GM23248 (cell line): ENCODE data around the gene LNX2. TPM values are rescaled to one million over a fixed set of nuclear protein-coding genes. Genes with fewer than 3 reads are reported as not detected.

Source experiments
- DNase-seq: peaks from one replicate; pipeline ENCODE4 v3.0.0-alpha.2; 2015
- H2AFZ ChIP-seq: fragments of 200-600 bp; sonication (generic); 2 replicates; pipeline ENCODE4 v1.6.1; 2016; ENCODE audit warnings: antibody characterized with exemption
- H3F3A ChIP-seq: fragments of 200-600 bp; sonication (generic); 2 replicates; pipeline ENCODE4 v1.6.1; 2016; ENCODE audit warnings: mild to moderate bottlenecking, antibody characterized with exemption, mixed run types; ENCODE audit not compliant: insufficient read depth
- H3K27ac ChIP-seq: fragments of 200-600 bp; sonication (generic); 2 replicates; pipeline ENCODE4 v1.5.1; 2016; ENCODE audit warnings: mild to moderate bottlenecking
- H3K27me3 ChIP-seq: fragments of 200-600 bp; sonication (generic); replicated peaks from 2 replicates; pipeline ENCODE4 v1.6.1; 2016; ENCODE audit warnings: mild to moderate bottlenecking; ENCODE audit not compliant: insufficient read depth
- H3K36me3 ChIP-seq: fragments of 200-600 bp; sonication (generic); 2 replicates; pipeline ENCODE4 v1.6.1; 2016; ENCODE audit warnings: low read depth, mild to moderate bottlenecking
- H3K4me1 ChIP-seq: fragments of 200-600 bp; sonication (generic); 2 replicates; pipeline ENCODE4 v1.6.1; 2016; ENCODE audit warnings: mild to moderate bottlenecking; ENCODE audit not compliant: insufficient read depth
- H3K4me2 ChIP-seq: fragments of 200-600 bp; sonication (generic); one replicate; pipeline ENCODE4 v1.6.1; 2016; ENCODE audit warnings: mild to moderate bottlenecking; ENCODE audit not compliant: unreplicated experiment
- H3K4me3 ChIP-seq: fragments of 200-600 bp; sonication (generic); 2 replicates; pipeline ENCODE4 v1.5.1; 2016; ENCODE audit warnings: mild to moderate bottlenecking
- H3K79me2 ChIP-seq: fragments of 200-600 bp; sonication (generic); 2 replicates; pipeline ENCODE4 v1.6.1; 2016; ENCODE audit warnings: mild to moderate bottlenecking; ENCODE audit not compliant: insufficient read depth
- H3K9ac ChIP-seq: fragments of 200-600 bp; sonication (generic); 2 replicates; pipeline ENCODE4 v1.6.1; 2016; ENCODE audit warnings: mild to moderate bottlenecking
- H3K9me2 ChIP-seq: fragments of 200-600 bp; sonication (generic); 2 replicates; pipeline ENCODE4 v1.6.1; 2016; ENCODE audit warnings: mixed run types, mild to moderate bottlenecking, moderate library complexity; ENCODE audit not compliant: insufficient read depth
- H3K9me3 ChIP-seq: fragments of 200-600 bp; sonication (generic); one replicate; pipeline ENCODE4 v1.6.1; 2017; ENCODE audit warnings: low read depth
- H4K20me1 ChIP-seq: fragments of 200-600 bp; sonication (generic); 2 replicates; pipeline ENCODE4 v1.6.0; 2016; ENCODE audit not compliant: insufficient read depth
- EZH2 ChIP-seq: fragments of 200-600 bp; sonication (generic); IDR thresholded peaks from 2 replicates; pipeline ENCODE4 v1.6.1; 2018; ENCODE audit warnings: antibody characterized with exemption, mild to moderate bottlenecking; ENCODE audit not compliant: insufficient read depth, poor library complexity, severe bottlenecking
- EZH2phosphoT487 ChIP-seq: fragments of 200-600 bp; sonication (generic); IDR thresholded peaks from 2 replicates; pipeline ENCODE4 v1.6.1; 2018; ENCODE audit warnings: antibody characterized with exemption, moderate library complexity, mild to moderate bottlenecking, low read depth; ENCODE audit not compliant: insufficient read depth
- WGBS, 2 experiments: methylation state at CpG; one replicate each; pipeline ENCODE4 v1.1.6; 2015 to 2017; ENCODE audit warnings: low lambda C conversion rate in 2 of 2, low coverage in 1 of 2; ENCODE audit errors: missing lambda C conversion rate in 2 of 2; 5-methylcytosine and 5-hydroxymethylcytosine counted together
- in situ Hi-C: fragments of 300-500 bp; cut with MboI; formaldehyde crosslinking; loops from 2 replicates; pipeline ENCODE4 v1.15.0; 2020
- polyA plus RNA-seq: library from polyadenylated mRNA; unstranded; fragments of >200 nt; fragmentation: Nextera tagmentation; extraction: Ambion mirVana; gene quantifications from 2 replicates; pipeline ENCODE4 v1.2.1, GENCODE V29; 2016
- total RNA-seq: library from RNA; depleted of rRNA; stranded (reverse); fragments of >200 nt; shearing (Covaris generic); gene quantifications from 2 replicates; pipeline ENCODE4 v1.2.3, GENCODE V29; 2014

LNX2 gene
- total and polyA plus RNA-seq, 2 experiments from 2014 or later, result 2.0 to 2.6 TPM

DNA sequence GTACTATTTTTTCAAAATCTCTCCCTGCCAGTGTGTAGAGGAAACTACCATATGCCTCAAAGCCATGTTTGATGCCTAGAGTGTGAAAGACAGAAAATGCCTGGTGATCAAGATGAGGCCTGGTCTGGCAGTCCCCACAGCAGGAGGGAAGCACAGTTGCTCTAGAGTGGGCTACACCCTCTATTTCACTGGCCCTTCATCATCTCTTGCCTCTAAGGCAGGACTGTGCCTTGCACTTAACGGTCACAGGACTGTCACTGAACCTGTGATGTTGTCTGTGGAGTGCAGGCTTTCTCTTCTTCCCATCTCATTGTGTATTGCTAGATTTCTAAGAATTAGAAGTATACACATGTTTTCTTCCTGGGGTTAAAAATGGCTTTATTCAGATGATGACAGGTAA, 17.7 kb upstream of the LNX2 start:
- no peak overlapping the region for H3K9ac ChIP-seq
- H3K36me3 ChIP-seq, result no peaks in the 10 kb centered on the region
- H2AFZ ChIP-seq, result no peak overlapping the region
- H3F3A ChIP-seq, result peaks cover 17% of the 10 kb centered on the region; the same call in 1 of the 2 replicates
- H3K4me2 ChIP-seq, result no peak overlapping the region
- WGBS, 2 experiments, result 94 to 95% methylated on average over 1 of the region's 1 CpG
- no peak for DNase-seq
- H3K79me2 ChIP-seq, result peaks cover 95% of the 10 kb centered on the region
- no peak overlapping the region for H3K4me3 ChIP-seq
- no peaks in the 10 kb centered on the region for H3K27me3 ChIP-seq
- peak overlapping the region; percentile 17; the same call in 1 of the 2 replicates for H3K27ac ChIP-seq
- no peaks in the 10 kb centered on the region for H3K9me2 ChIP-seq
- no peak for TF ChIP-seq EZH2
- TF ChIP-seq EZH2phosphoT487, result no peak
- peaks cover 5% of the 10 kb centered on the region; the same call in 1 of the 2 replicates for H4K20me1 ChIP-seq
- peaks cover 13% of the 10 kb centered on the region for H3K4me1 ChIP-seq
- in situ Hi-C loops, result no loop called here
- H3K9me3 ChIP-seq, result no peaks in the 10 kb centered on the region

DNA sequence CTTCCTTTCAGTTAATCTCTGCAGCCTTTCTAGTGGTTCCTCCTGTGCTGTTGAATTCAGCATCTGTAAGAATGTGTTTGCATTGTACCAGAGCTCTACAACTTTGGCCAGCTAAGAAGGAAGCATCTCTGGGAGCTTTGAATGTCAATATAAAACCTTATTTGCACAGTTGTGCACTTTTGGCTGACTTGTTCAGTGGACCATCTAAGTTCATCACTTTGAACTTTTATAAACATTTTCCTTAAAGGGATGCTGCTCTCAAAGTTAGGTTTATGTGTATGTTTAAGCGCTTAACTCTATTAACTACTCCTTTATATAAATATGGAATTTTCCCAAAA, 16.9 kb upstream of the LNX2 start:
- Histone ChIP-seq H3K36me3 (peaks cover 4% of the 10 kb centered on the region; the same call in 1 of the 2 replicates), H4K20me1 (peaks cover 5% of the 10 kb centered on the region; the same call in 1 of the 2 replicates), H3K9me3 (no peaks in the 10 kb centered on the region), H3K9ac (no peak overlapping the region), H3K79me2 (peaks cover 95% of the 10 kb centered on the region), H2AFZ (no peak overlapping the region), H3K9me2 (no peaks in the 10 kb centered on the region), H3K4me3 (no peak overlapping the region), H3K4me1 (peaks cover 13% of the 10 kb centered on the region), H3K27ac (no peak overlapping the region), H3K4me2 (no peak overlapping the region), H3K27me3 (no peaks in the 10 kb centered on the region), H3F3A (peaks cover 17% of the 10 kb centered on the region; the same call in 1 of the 2 replicates)
- TF ChIP-seq EZH2 (no peak), EZH2phosphoT487 (no peak)
- 95 to 97% methylated on average over 1 of the region's 1 CpG for WGBS, 2 experiments
- in situ Hi-C loops, result no loop called here
- no peak for DNase-seq

DNA sequence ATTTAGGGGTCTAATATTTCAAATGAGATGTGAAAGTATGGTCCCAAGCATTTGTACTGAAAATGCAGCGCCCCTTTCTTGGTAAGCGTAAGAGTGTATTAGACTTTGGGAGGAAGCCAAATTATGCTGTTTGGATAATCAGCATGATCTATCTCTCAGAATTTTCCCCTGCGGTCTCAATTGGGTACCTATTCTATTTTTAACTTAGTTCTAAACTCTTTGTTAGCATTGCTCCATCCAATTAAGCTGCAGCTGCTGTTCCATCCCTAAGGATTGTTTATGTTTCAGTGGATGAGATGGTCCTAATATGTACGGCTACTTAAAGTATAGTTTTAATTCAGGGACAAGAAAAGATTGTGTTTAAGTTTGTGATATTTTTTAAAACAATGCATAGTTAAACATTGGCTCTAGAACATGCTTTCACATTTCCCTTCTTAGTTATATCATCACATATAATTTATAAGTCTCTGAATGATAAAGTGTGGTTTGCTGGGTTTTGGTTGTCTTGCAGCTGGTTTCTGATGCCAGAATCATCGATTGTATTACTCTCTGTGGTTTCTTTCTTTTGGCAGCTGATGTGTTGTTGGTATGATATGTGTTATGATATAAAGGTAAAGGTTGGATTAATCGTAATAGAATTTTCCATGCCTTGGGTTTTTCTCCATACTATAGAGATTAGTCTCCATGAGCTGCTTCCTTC, 16.4 kb upstream of the LNX2 start:
- WGBS, 2 experiments, result 74 to 76% methylated on average over 6 of the region's 6 CpGs
- Histone ChIP-seq H3K4me3 (no peak overlapping the region), H3K79me2 (peaks cover 96% of the 10 kb centered on the region), H3K27ac (no peak overlapping the region), H2AFZ (no peak overlapping the region), H3K9me2 (no peaks in the 10 kb centered on the region), H3K4me2 (no peak overlapping the region), H4K20me1 (peaks cover 5% of the 10 kb centered on the region; the same call in 1 of the 2 replicates), H3K9ac (no peak overlapping the region), H3K9me3 (no peaks in the 10 kb centered on the region), H3K36me3 (peaks cover 8% of the 10 kb centered on the region; the same call in 1 of the 2 replicates), H3K27me3 (no peaks in the 10 kb centered on the region), H3F3A (peaks cover 17% of the 10 kb centered on the region; the same call in 1 of the 2 replicates), H3K4me1 (peaks cover 13% of the 10 kb centered on the region)
- no peak for DNase-seq
- in situ Hi-C loops, result no loop called here
- TF ChIP-seq EZH2phosphoT487 (no peak), EZH2 (no peak)

DNA sequence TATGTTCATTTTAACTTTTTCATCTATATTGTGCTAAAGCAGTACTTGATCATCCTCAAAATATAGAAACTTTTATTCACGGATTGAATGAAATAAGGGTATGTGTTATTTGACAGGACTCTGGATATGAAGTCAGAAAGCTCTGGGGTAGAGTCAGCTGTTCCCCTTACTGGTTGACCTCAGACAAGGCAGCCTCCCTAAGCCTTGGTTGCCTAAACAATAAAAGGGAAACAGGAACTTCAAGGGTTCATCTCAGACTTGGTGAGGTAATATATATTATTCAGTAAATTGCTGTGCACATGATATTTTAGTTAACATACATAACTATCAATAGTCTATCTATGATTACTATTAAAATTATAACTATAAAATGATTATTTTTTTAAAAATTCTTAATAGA, 14.9 kb upstream of the LNX2 start:
- Histone ChIP-seq H2AFZ (no peak overlapping the region), H3K9me2 (no peaks in the 10 kb centered on the region), H3K4me1 (peaks cover 13% of the 10 kb centered on the region), H3F3A (peaks cover 17% of the 10 kb centered on the region; the same call in 1 of the 2 replicates), H3K4me2 (no peak overlapping the region), H3K27ac (no peak overlapping the region), H3K36me3 (peaks cover 8% of the 10 kb centered on the region; the same call in 1 of the 2 replicates), H3K79me2 (peaks cover 96% of the 10 kb centered on the region), H4K20me1 (peaks cover 5% of the 10 kb centered on the region; the same call in 1 of the 2 replicates), H3K27me3 (no peaks in the 10 kb centered on the region), H3K9ac (no peak overlapping the region), H3K4me3 (no peak overlapping the region), H3K9me3 (no peaks in the 10 kb centered on the region)
- WGBS, 2 experiments, result 65% methylated on average over 1 of the region's 1 CpG
- no peak for DNase-seq
- TF ChIP-seq EZH2 (no peak), EZH2phosphoT487 (no peak)
- in situ Hi-C loops, result no loop called here
